Adrenal gland (tissue), 5 donors: Measurements from ENCODE around the gene CEBPG.

ENCODE experiments used
- POLR2A ChIP-seq, 2 donors: fragments of 450-650 bp; IDR thresholded peaks; one replicate each; pipeline ENCODE4 v1.6.1; 2017; ENCODE audit warnings: antibody characterized with exemption in 2 of 2, mild to moderate bottlenecking in 2 of 2, moderate library complexity in 1 of 2
- TF ChIP-seq, protein P1 (sequence below), 6 experiments: fragments of 450-650 bp in 4 of 6; fragments of 200-600 bp in 2 of 6; sonication (generic) in 1 of 6; IDR thresholded peaks; 1 replicate in 5 of 6; 2 replicates in 1 of 6; pipeline versions ENCODE4 v1.5.1 to v1.8.0; 2016 to 2021; ENCODE audit warnings: antibody characterized with exemption in 6 of 6, mild to moderate bottlenecking in 2 of 6, moderate library complexity in 1 of 6
- donor health status: DM: no; HTN: no; CAD: no.

- no peak for TF ChIP-seq POLR2A (IDR thresholded peaks at IDR 0.05)
- TF ChIP-seq, protein P1, sequence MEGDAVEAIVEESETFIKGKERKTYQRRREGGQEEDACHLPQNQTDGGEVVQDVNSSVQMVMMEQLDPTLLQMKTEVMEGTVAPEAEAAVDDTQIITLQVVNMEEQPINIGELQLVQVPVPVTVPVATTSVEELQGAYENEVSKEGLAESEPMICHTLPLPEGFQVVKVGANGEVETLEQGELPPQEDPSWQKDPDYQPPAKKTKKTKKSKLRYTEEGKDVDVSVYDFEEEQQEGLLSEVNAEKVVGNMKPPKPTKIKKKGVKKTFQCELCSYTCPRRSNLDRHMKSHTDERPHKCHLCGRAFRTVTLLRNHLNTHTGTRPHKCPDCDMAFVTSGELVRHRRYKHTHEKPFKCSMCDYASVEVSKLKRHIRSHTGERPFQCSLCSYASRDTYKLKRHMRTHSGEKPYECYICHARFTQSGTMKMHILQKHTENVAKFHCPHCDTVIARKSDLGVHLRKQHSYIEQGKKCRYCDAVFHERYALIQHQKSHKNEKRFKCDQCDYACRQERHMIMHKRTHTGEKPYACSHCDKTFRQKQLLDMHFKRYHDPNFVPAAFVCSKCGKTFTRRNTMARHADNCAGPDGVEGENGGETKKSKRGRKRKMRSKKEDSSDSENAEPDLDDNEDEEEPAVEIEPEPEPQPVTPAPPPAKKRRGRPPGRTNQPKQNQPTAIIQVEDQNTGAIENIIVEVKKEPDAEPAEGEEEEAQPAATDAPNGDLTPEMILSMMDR (IDR thresholded peaks at IDR 0.05): no peak
These were observed 17.6 kb downstream of the CEBPG start for GRCh38 chr19:33390908-33391630.
